Measurements from ENCODE around the gene PAPPA2. TPM values are rescaled to one million over a fixed set of nuclear protein-coding genes. Genes with fewer than 3 reads are reported as not detected.

Gene PAPPA2
- total and polyA plus RNA-seq, 7 experiments from 2014 or later = 0.07 to 0.29 (median 0.21) TPM; not detected in 4

GRCh38 chr1:176789571-176790090, 326.7 kb downstream of the PAPPA2 start:
- intact Hi-C loops (cut with micrococcal nuclease) = no loop called here
- ChIA-PET CTCF (no interaction called here), POLR2A (no interaction called here)
- Histone ChIP-seq H3K9me3 (ENCODE audit: control insufficient read depth in 2 of 3, low read length in 3 of 3) (no peaks in the 10 kb centered on the region), H3K4me1 (ENCODE audit: control insufficient read depth in 2 of 2, insufficient read depth in 2 of 2, low read length in 2 of 2) (no peaks in the 10 kb centered on the region), H3K36me3 (ENCODE audit: control insufficient read depth in 2 of 3, insufficient read depth in 3 of 3, low read length in 3 of 3) (no peaks in the 10 kb centered on the region), H3K4me3 (ENCODE audit: low read length) (no peak overlapping the region), H3K27me3 (ENCODE audit: control insufficient read depth in 2 of 2, insufficient read depth in 2 of 2, low read length in 2 of 2) (no peaks in the 10 kb centered on the region), H3K27ac (ENCODE audit: low read depth, low read length) (no peak overlapping the region)
- DNase-seq (no peak), ATAC-seq (no peak)
- Mint-ChIP-seq H3K9me3 (peaks cover 0 to 20% (median 4%) of the 10 kb centered on the region in 11 donors), H3K27ac (no peak overlapping the region), H3K4me3 (no peak overlapping the region), H3K36me3 (no peaks in the 10 kb centered on the region), H3K4me1 (no peaks in the 10 kb centered on the region), H3K27me3 (peaks cover 0 to 7% (median 3%) of the 10 kb centered on the region in 5 donors)

GRCh38 chr1:176790786-176791185, 327.8 kb downstream of the PAPPA2 start:
- ChIA-PET POLR2A (no interaction called here), CTCF (no interaction called here)
- H3K9me3 Mint-ChIP-seq = peaks cover 0 to 16% (median 3%) of the 10 kb centered on the region in 11 donors
- Histone ChIP-seq H3K36me3 (ENCODE audit: control insufficient read depth in 2 of 3, insufficient read depth in 3 of 3, low read length in 3 of 3) (no peaks in the 10 kb centered on the region), H3K4me1 (ENCODE audit: control insufficient read depth in 2 of 2, insufficient read depth in 2 of 2, low read length in 2 of 2) (no peaks in the 10 kb centered on the region), H3K27me3 (ENCODE audit: control insufficient read depth in 2 of 2, insufficient read depth in 2 of 2, low read length in 2 of 2) (no peaks in the 10 kb centered on the region), H3K27ac (ENCODE audit: low read depth, low read length) (no peak overlapping the region), H3K9me3 (ENCODE audit: control insufficient read depth in 2 of 3, low read length in 3 of 3) (no peaks in the 10 kb centered on the region), H3K4me3 (ENCODE audit: low read length) (no peak overlapping the region)
- H3K27me3 Mint-ChIP-seq = peaks cover 0 to 3% (median under 1%) of the 10 kb centered on the region in 5 donors
- intact Hi-C loops (cut with micrococcal nuclease) = no loop called here
- H3K36me3 Mint-ChIP-seq = no peaks in the 10 kb centered on the region
- ATAC-seq (no peak), DNase-seq (no peak)
- H3K4me3 Mint-ChIP-seq = no peak overlapping the region
- H3K27ac Mint-ChIP-seq = no peak overlapping the region
- H3K4me1 Mint-ChIP-seq = no peaks in the 10 kb centered on the region

- Mint-ChIP-seq H3K4me1 (no peaks in the 10 kb centered on the region), H3K27me3 (no peaks in the 10 kb centered on the region), H3K9me3 (peaks cover 0 to 13% (median 3%) of the 10 kb centered on the region in 11 donors), H3K36me3 (no peaks in the 10 kb centered on the region), H3K27ac (no peak overlapping the region), H3K4me3 (no peak overlapping the region)
- Histone ChIP-seq H3K4me3 (ENCODE audit: low read length) (no peak overlapping the region), H3K9me3 (ENCODE audit: control insufficient read depth in 2 of 3, low read length in 3 of 3) (no peaks in the 10 kb centered on the region), H3K36me3 (ENCODE audit: control insufficient read depth in 2 of 3, insufficient read depth in 3 of 3, low read length in 3 of 3) (no peaks in the 10 kb centered on the region), H3K27me3 (ENCODE audit: control insufficient read depth in 2 of 2, insufficient read depth in 2 of 2, low read length in 2 of 2) (no peaks in the 10 kb centered on the region), H3K4me1 (ENCODE audit: control insufficient read depth in 2 of 2, insufficient read depth in 2 of 2, low read length in 2 of 2) (no peaks in the 10 kb centered on the region), H3K27ac (ENCODE audit: low read depth, low read length) (no peak overlapping the region)
- ChIA-PET POLR2A (no interaction called here), CTCF (no interaction called here)
- intact Hi-C loops (cut with micrococcal nuclease) = no loop called here
- ATAC-seq (no peak), DNase-seq (no peak)
Measured at GRCh38 chr1:176791906-176792305, 328.9 kb downstream of the PAPPA2 start.

GRCh38 chr1:176794897-176795508, 332.0 kb downstream of the PAPPA2 start:
- Histone ChIP-seq H3K9me3 (ENCODE audit: control insufficient read depth in 2 of 3, low read length in 3 of 3) (no peaks in the 10 kb centered on the region), H3K4me1 (ENCODE audit: control insufficient read depth in 2 of 2, insufficient read depth in 2 of 2, low read length in 2 of 2) (no peaks in the 10 kb centered on the region), H3K27ac (ENCODE audit: low read depth, low read length) (no peak overlapping the region), H3K4me3 (ENCODE audit: low read length) (no peak overlapping the region), H3K27me3 (ENCODE audit: control insufficient read depth in 2 of 2, insufficient read depth in 2 of 2, low read length in 2 of 2) (no peaks in the 10 kb centered on the region), H3K36me3 (ENCODE audit: control insufficient read depth in 2 of 3, insufficient read depth in 3 of 3, low read length in 3 of 3) (no peaks in the 10 kb centered on the region)
- Mint-ChIP-seq H3K4me1 (no peaks in the 10 kb centered on the region), H3K27ac (no peak overlapping the region), H3K9me3 (peaks cover 0 to 6% (median 0%) of the 10 kb centered on the region in 11 donors), H3K36me3 (no peaks in the 10 kb centered on the region), H3K27me3 (peaks cover 0 to 5% (median 0%) of the 10 kb centered on the region in 5 donors), H3K4me3 (no peak overlapping the region)
- ChIA-PET POLR2A (no interaction called here), CTCF (no interaction called here)
- no peak for DNase-seq
- intact Hi-C loops (cut with micrococcal nuclease) = no loop called here
- no peak for ATAC-seq

- Histone ChIP-seq H3K4me1 (ENCODE audit: control insufficient read depth in 2 of 2, insufficient read depth in 2 of 2, low read length in 2 of 2) (no peaks in the 10 kb centered on the region), H3K4me3 (ENCODE audit: low read length) (no peak overlapping the region), H3K9me3 (ENCODE audit: control insufficient read depth in 2 of 3, low read length in 3 of 3) (no peaks in the 10 kb centered on the region), H3K27ac (ENCODE audit: low read depth, low read length) (no peak overlapping the region), H3K27me3 (ENCODE audit: control insufficient read depth in 2 of 2, insufficient read depth in 2 of 2, low read length in 2 of 2) (no peaks in the 10 kb centered on the region), H3K36me3 (ENCODE audit: control insufficient read depth in 2 of 3, insufficient read depth in 3 of 3, low read length in 3 of 3) (no peaks in the 10 kb centered on the region)
- no peak overlapping the region for H3K4me3 Mint-ChIP-seq
- intact Hi-C loops (cut with micrococcal nuclease) = no loop called here
- peaks cover 0 to 6% (median 0%) of the 10 kb centered on the region in 11 donors for H3K9me3 Mint-ChIP-seq
- no peak overlapping the region for H3K27ac Mint-ChIP-seq
- ChIA-PET POLR2A (no interaction called here), CTCF (no interaction called here)
- ATAC-seq (no peak), DNase-seq (no peak)
- H3K36me3 Mint-ChIP-seq = no peaks in the 10 kb centered on the region
- H3K4me1 Mint-ChIP-seq = no peaks in the 10 kb centered on the region
- peaks cover 0 to 5% (median 0%) of the 10 kb centered on the region in 5 donors for H3K27me3 Mint-ChIP-seq
Measured at GRCh38 chr1:176795929-176796328, 333.0 kb downstream of the PAPPA2 start.

- Mint-ChIP-seq H3K27ac (no peak overlapping the region), H3K9me3 (peaks cover 0 to 6% (median 0%) of the 10 kb centered on the region in 11 donors), H3K4me3 (no peak overlapping the region), H3K27me3 (peaks cover 0 to 5% (median 0%) of the 10 kb centered on the region in 5 donors), H3K36me3 (no peaks in the 10 kb centered on the region), H3K4me1 (no peaks in the 10 kb centered on the region)
- CTCF ChIA-PET = no interaction called here
- Histone ChIP-seq H3K4me1 (ENCODE audit: control insufficient read depth in 2 of 2, insufficient read depth in 2 of 2, low read length in 2 of 2) (no peaks in the 10 kb centered on the region), H3K27ac (ENCODE audit: low read depth, low read length) (no peak overlapping the region), H3K36me3 (ENCODE audit: control insufficient read depth in 2 of 3, insufficient read depth in 3 of 3, low read length in 3 of 3) (no peaks in the 10 kb centered on the region), H3K4me3 (ENCODE audit: low read length) (no peak overlapping the region), H3K27me3 (ENCODE audit: control insufficient read depth in 2 of 2, insufficient read depth in 2 of 2, low read length in 2 of 2) (no peaks in the 10 kb centered on the region), H3K9me3 (ENCODE audit: control insufficient read depth in 2 of 3, low read length in 3 of 3) (no peaks in the 10 kb centered on the region)
- POLR2A ChIA-PET = no interaction called here
- DNase-seq (no peak), ATAC-seq (no peak)
- intact Hi-C loops (cut with micrococcal nuclease) = no loop called here
Measured at GRCh38 chr1:176796583-176796982, 333.6 kb downstream of the PAPPA2 start.

GRCh38 chr1:176799327-176799726, 336.4 kb downstream of the PAPPA2 start:
- H3K9me3 Mint-ChIP-seq = peaks cover 0 to 9% (median 1%) of the 10 kb centered on the region in 11 donors
- no peak for ATAC-seq
- no peak for DNase-seq
- intact Hi-C loops (cut with micrococcal nuclease) = no loop called here
- H3K4me3 ChIP-seq (ENCODE audit: low read length) = no peak overlapping the region
- H3K4me1 ChIP-seq (ENCODE audit: control insufficient read depth in 2 of 2, insufficient read depth in 2 of 2, low read length in 2 of 2) = no peaks in the 10 kb centered on the region
- H3K36me3 Mint-ChIP-seq = no peaks in the 10 kb centered on the region
- no peak overlapping the region for H3K4me3 Mint-ChIP-seq
- peaks cover 0 to 5% (median 0%) of the 10 kb centered on the region in 5 donors for H3K27me3 Mint-ChIP-seq
- H3K27me3 ChIP-seq (ENCODE audit: control insufficient read depth in 2 of 2, insufficient read depth in 2 of 2, low read length in 2 of 2) = no peaks in the 10 kb centered on the region
- no peak overlapping the region for H3K27ac Mint-ChIP-seq
- no peak overlapping the region for H3K27ac ChIP-seq (ENCODE audit: low read depth, low read length)
- no peaks in the 10 kb centered on the region for H3K9me3 ChIP-seq (ENCODE audit: control insufficient read depth in 2 of 3, low read length in 3 of 3)
- no peaks in the 10 kb centered on the region for H3K4me1 Mint-ChIP-seq
- H3K36me3 ChIP-seq (ENCODE audit: control insufficient read depth in 2 of 3, insufficient read depth in 3 of 3, low read length in 3 of 3) = no peaks in the 10 kb centered on the region
- ChIA-PET POLR2A (no interaction called here), CTCF (no interaction called here)
